PC-9 (cell line): Measurements from ENCODE around the gene TRABD2B. TPM values are rescaled to one million over a fixed set of nuclear protein-coding genes. Genes with fewer than 3 reads are reported as not detected.

ENCODE experiments used
- BruUV-seq: library from RNA; stranded (reverse); fragments of 400-500 nt; replicated peaks from 2 replicates; lab custom pipeline; 2021; lab: Mats Ljungman, UMichigan
- CTCF ChIA-PET: fragments of 300-600 bp; sonication (Branson Sonifier 250); formaldehyde crosslinking; loops from one replicate; lab custom pipeline; 2022; ENCODE audit warnings: antibody characterized with exemption; lab: Charles Lee
- POLR2A ChIA-PET: fragments of 300-600 bp; sonication (Branson Sonifier 250); formaldehyde crosslinking; loops from one replicate; lab custom pipeline; 2022; ENCODE audit warnings: antibody characterized with exemption; ENCODE audit not compliant: unreplicated experiment; lab: Charles Lee
- DNase-seq, 2 experiments: peaks; one replicate each; pipeline versions ENCODE4 v3.0.0 to v3.0.0-alpha.2; 2015 to 2022; ENCODE audit warnings: mixed read lengths in 1 of 2
- H2AFZ ChIP-seq: fragments of 200-600 bp; sonication (generic); 2 replicates; pipeline ENCODE4 v1.8.1; 2017; ENCODE audit warnings: antibody characterized with exemption
- H3F3A ChIP-seq: fragments of 200-600 bp; sonication (generic); 2 replicates; pipeline ENCODE4 v1.8.1; 2017; ENCODE audit warnings: antibody characterized with exemption, mild to moderate bottlenecking, low read depth; ENCODE audit not compliant: insufficient read depth
- H3K27ac ChIP-seq: fragments of 200-600 bp; sonication (generic); 2 replicates; pipeline ENCODE4 v1.6.1; 2016; ENCODE audit warnings: mixed run types
- H3K27me3 ChIP-seq: fragments of 200-600 bp; sonication (generic); 2 replicates; pipeline ENCODE4 v1.6.1; 2016; ENCODE audit warnings: low read depth, mixed run types; ENCODE audit not compliant: insufficient read depth
- H3K36me3 ChIP-seq: fragments of 200-600 bp; sonication (generic); 2 replicates; pipeline ENCODE4 v1.6.1; 2016; ENCODE audit warnings: low read depth, mixed run types
- H3K4me1 ChIP-seq: fragments of 200-600 bp; sonication (generic); replicated peaks from 2 replicates; pipeline ENCODE4 v1.6.1; 2016; ENCODE audit warnings: mixed run types; ENCODE audit not compliant: insufficient read depth
- H3K4me2 ChIP-seq: fragments of 200-600 bp; sonication (generic); 2 replicates; pipeline ENCODE4 v1.6.1; 2017; ENCODE audit warnings: mixed run types
- H3K4me3 ChIP-seq: fragments of 200-600 bp; sonication (generic); 2 replicates; pipeline ENCODE4 v1.6.1; 2016; ENCODE audit warnings: mixed run types
- H3K79me2 ChIP-seq: fragments of 200-600 bp; sonication (generic); 2 replicates; pipeline ENCODE4 v1.6.1; 2017; ENCODE audit warnings: low read depth, mixed run types
- H3K9me2 ChIP-seq: fragments of 200-600 bp; sonication (generic); 2 replicates; pipeline ENCODE4 v1.8.1; 2017; ENCODE audit warnings: mild to moderate bottlenecking; ENCODE audit not compliant: insufficient read depth
- H3K9me3 ChIP-seq: fragments of 200-600 bp; sonication (generic); 2 replicates; pipeline ENCODE4 v1.8.1; 2016; ENCODE audit warnings: low read depth; ENCODE audit not compliant: insufficient read depth
- H4K20me1 ChIP-seq: fragments of 200-600 bp; sonication (generic); 2 replicates; pipeline ENCODE4 v1.8.1; 2017; ENCODE audit not compliant: insufficient read depth
- CTCF ChIP-seq: fragments of 200-600 bp; sonication (generic); conservative IDR thresholded peaks from 2 replicates; pipeline ENCODE4 v1.6.1; 2017; ENCODE audit warnings: mixed run types, antibody characterized with exemption, mild to moderate bottlenecking, moderate library complexity
- EZH2 ChIP-seq: fragments of 200-600 bp; sonication (generic); IDR thresholded peaks from 2 replicates; pipeline ENCODE4 v1.8.0; 2017; ENCODE audit warnings: antibody characterized with exemption, low read depth
- intact Hi-C: fragments of 100-400 bp; cut with micrococcal nuclease; formaldehyde crosslinking; loops from one replicate; pipeline ENCODE4 v1.10.0; 2022; ENCODE audit not compliant: unreplicated experiment
- total RNA-seq: library from RNA; stranded (reverse); gene quantifications from 2 replicates; pipeline ENCODE4 v1.2.3, GENCODE V29; 2021

TRABD2B gene
- total RNA-seq, 1 experiment from 2014 or later, result not detected

GRCh38 chr1:47781171-47781959 is 215.8 kb downstream of the TRABD2B start:
- H2AFZ ChIP-seq, result no peak overlapping the region
- intact Hi-C loops, result no loop called here
- H3K27me3 ChIP-seq, result peaks cover under 1% of the 10 kb centered on the region; the same call in 1 of the 2 replicates
- BruUV-seq, result no TSS peak
- TF ChIP-seq EZH2, result no peak
- DNase-seq, result no peak
- POLR2A ChIA-PET, result no interaction called here
- H3F3A ChIP-seq, result no peaks in the 10 kb centered on the region
- CTCF ChIA-PET, result no interaction called here
- no peaks in the 10 kb centered on the region for H3K9me2 ChIP-seq
- H3K4me1 ChIP-seq, result no peaks in the 10 kb centered on the region
- no peak overlapping the region for H3K4me3 ChIP-seq
- H3K9me3 ChIP-seq, result no peaks in the 10 kb centered on the region
- no peaks in the 10 kb centered on the region for H4K20me1 ChIP-seq
- H3K4me2 ChIP-seq, result no peak overlapping the region
- no peak overlapping the region for H3K27ac ChIP-seq
- no peaks in the 10 kb centered on the region for H3K36me3 ChIP-seq
- no peaks in the 10 kb centered on the region for H3K79me2 ChIP-seq

GRCh38 chr1:47780469-47780995 is 216.7 kb downstream of the TRABD2B start:
- intact Hi-C loops, result no loop called here
- no peak for DNase-seq
- POLR2A ChIA-PET, result no interaction called here
- H3K79me2 ChIP-seq, result no peaks in the 10 kb centered on the region
- no peak overlapping the region for H3K4me3 ChIP-seq
- BruUV-seq, result no TSS peak
- H3K27me3 ChIP-seq, result peaks cover 6% of the 10 kb centered on the region; the same call in 1 of the 2 replicates
- H3K27ac ChIP-seq, result no peak overlapping the region
- no peaks in the 10 kb centered on the region for H3K36me3 ChIP-seq
- H3K9me2 ChIP-seq, result no peaks in the 10 kb centered on the region
- no peaks in the 10 kb centered on the region for H3K4me1 ChIP-seq
- CTCF ChIA-PET, result no interaction called here
- TF ChIP-seq CTCF (no peak), EZH2 (no peak)
- no peak overlapping the region for H2AFZ ChIP-seq
- no peaks in the 10 kb centered on the region for H4K20me1 ChIP-seq
- H3K9me3 ChIP-seq, result no peaks in the 10 kb centered on the region
- H3F3A ChIP-seq, result no peaks in the 10 kb centered on the region
- H3K4me2 ChIP-seq, result no peak overlapping the region

DNA sequence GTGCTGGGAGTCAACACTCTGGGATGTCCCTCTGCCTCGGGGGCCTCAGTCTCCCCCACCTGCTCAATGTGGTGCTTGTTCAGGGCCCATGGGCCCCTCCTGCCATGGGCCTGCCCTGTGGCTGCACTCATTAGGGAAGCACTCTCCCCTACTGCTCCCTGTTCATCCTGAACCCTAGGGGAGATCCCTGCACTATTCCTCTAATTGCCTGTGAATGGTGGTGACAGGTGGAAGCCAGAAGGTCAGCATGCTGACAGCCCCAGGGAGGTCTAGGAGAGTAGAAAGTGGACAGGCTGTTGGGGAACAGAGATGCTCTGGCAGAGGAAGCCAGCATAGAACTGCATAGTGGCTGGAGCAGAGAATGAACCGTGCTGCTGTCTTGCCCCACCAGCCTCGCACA is 217.6 kb downstream of the TRABD2B start:
- no peaks in the 10 kb centered on the region for H3K36me3 ChIP-seq
- no peaks in the 10 kb centered on the region for H4K20me1 ChIP-seq
- no peak for TF ChIP-seq CTCF
- no peak for TF ChIP-seq EZH2
- intact Hi-C loops, result no loop called here
- no peak overlapping the region for H2AFZ ChIP-seq
- no peak overlapping the region for H3K27ac ChIP-seq
- CTCF ChIA-PET, result no interaction called here
- no peaks in the 10 kb centered on the region for H3K4me1 ChIP-seq
- H3K9me2 ChIP-seq, result no peaks in the 10 kb centered on the region
- no peaks in the 10 kb centered on the region for H3K79me2 ChIP-seq
- POLR2A ChIA-PET, result no interaction called here
- no peak overlapping the region for H3K4me2 ChIP-seq
- no peak overlapping the region for H3K4me3 ChIP-seq
- H3K9me3 ChIP-seq, result no peaks in the 10 kb centered on the region
- peaks cover 10% of the 10 kb centered on the region; the same call in 1 of the 2 replicates for H3K27me3 ChIP-seq
- BruUV-seq, result no TSS peak
- DNase-seq, result no peak
- no peaks in the 10 kb centered on the region for H3F3A ChIP-seq
